ENCODE results near the gene PLG. TPM values are rescaled to one million over a fixed set of nuclear protein-coding genes. Genes with fewer than 3 reads are reported as not detected.
"Not testable (repeated sequence)": the region's sequence is repeated elsewhere in the genome, so short reads cannot be mapped to it uniquely, and the experiment has no call there.

PLG gene
- total RNA-seq, 8 experiments from 2014 or later, result 0.37 to 5.9 (median 2.4) TPM; not detected in 1

GRCh38 chr6:160685101-160685761 is 16.8 kb upstream of the PLG start:
- H3K4me3 ChIP-seq; H3K4me1 ChIP-seq (replicated peaks in 1 of 2); ATAC-seq (replicated peaks in 6 of 8); in situ Hi-C loops (cut with MboI; ENCODE audit: low pct_unique_long_range_greater_than_20kb in 2 of 9, low sequenced_read_pairs in 9 of 9, unreplicated experiment in 9 of 9): not testable (repeated sequence)
- peak overlapping the region in 1 of 2 donors; percentile 1 for H3K27ac ChIP-seq
- 67 to 100% (median 88%) methylated on average over 1 to 8 of the region's 32 CpGs; no CpG with 5 or more reads in 5 of the 10 experiments for WGBS, 10 experiments

GRCh38 chr6:160685762-160686450 is 16.1 kb upstream of the PLG start:
- peak in 2 of 8 experiments; percentile 26 to 29 for ATAC-seq (replicated peaks in 6 of 8)
- Histone ChIP-seq H3K4me3 (no peak overlapping the region), H3K4me1 (replicated peaks in 1 of 2) (no peaks in the 10 kb centered on the region), H3K27ac (no peak overlapping the region)
- 14 to 100% (median 91%) methylated on average over 1 to 5 of the region's 5 CpGs; no CpG with 5 or more reads in 1 of the 10 experiments for WGBS, 10 experiments
- in situ Hi-C loops (cut with MboI; ENCODE audit: low pct_unique_long_range_greater_than_20kb in 2 of 9, low sequenced_read_pairs in 9 of 9, unreplicated experiment in 9 of 9), result no loop called here

GRCh38 chr6:160690458-160690857 is 11.6 kb upstream of the PLG start:
- no peak for ATAC-seq (replicated peaks in 6 of 8)
- 0 to 96% (median 80%) methylated on average over 1 to 7 of the region's 9 CpGs; no CpG with 5 or more reads in 5 of the 10 experiments for WGBS, 10 experiments
- H3K4me1 ChIP-seq (replicated peaks in 1 of 2), result no peaks in the 10 kb centered on the region
- in situ Hi-C loops (cut with MboI; ENCODE audit: low pct_unique_long_range_greater_than_20kb in 2 of 9, low sequenced_read_pairs in 9 of 9, unreplicated experiment in 9 of 9), result no loop called here
- H3K27ac ChIP-seq, result no peak overlapping the region
- H3K4me3 ChIP-seq, result no peak overlapping the region

- in situ Hi-C loops (cut with MboI; ENCODE audit: low pct_unique_long_range_greater_than_20kb in 2 of 9, low sequenced_read_pairs in 9 of 9, unreplicated experiment in 9 of 9), result no loop called here
- H3K4me3 ChIP-seq, result no peak overlapping the region
- 50 to 100% (median 89%) methylated on average over 1 to 5 of the region's 5 CpGs; no CpG with 5 or more reads in 1 of the 10 experiments for WGBS, 10 experiments
- no peak for ATAC-seq (replicated peaks in 6 of 8)
- no peak overlapping the region for H3K27ac ChIP-seq
- no peaks in the 10 kb centered on the region for H3K4me1 ChIP-seq (replicated peaks in 1 of 2)
Measured at GRCh38 chr6:160691617-160692016, 10.4 kb upstream of the PLG start.

GRCh38 chr6:160692369-160692959 is 9.6 kb upstream of the PLG start:
- in situ Hi-C loops (cut with MboI; ENCODE audit: low pct_unique_long_range_greater_than_20kb in 2 of 9, low sequenced_read_pairs in 9 of 9, unreplicated experiment in 9 of 9), result no loop called here
- H3K27ac ChIP-seq, result no peak overlapping the region
- H3K4me1 ChIP-seq (replicated peaks in 1 of 2), result no peaks in the 10 kb centered on the region
- H3K4me3 ChIP-seq, result no peak overlapping the region
- ATAC-seq (replicated peaks in 6 of 8), result peak in 3 of 8 experiments; percentile 23 to 50 (median 30)
- WGBS, 10 experiments, result 67 to 100% (median 89%) methylated on average over 1 to 3 of the region's 5 CpGs; no CpG with 5 or more reads in 2 of the 10 experiments

GRCh38 chr6:160695025-160695424 is 7.0 kb upstream of the PLG start:
- H3K4me3 ChIP-seq; H3K4me1 ChIP-seq (replicated peaks in 1 of 2); H3K27ac ChIP-seq; in situ Hi-C loops (cut with MboI; ENCODE audit: low pct_unique_long_range_greater_than_20kb in 2 of 9, low sequenced_read_pairs in 9 of 9, unreplicated experiment in 9 of 9): not testable (repeated sequence)
- ATAC-seq (replicated peaks in 6 of 8), result peak in 2 of 8 experiments; percentile 63 to 65

GRCh38 chr6:160695622-160696021 is 6.4 kb upstream of the PLG start:
- H3K4me3 ChIP-seq; ATAC-seq (replicated peaks in 6 of 8); H3K4me1 ChIP-seq (replicated peaks in 1 of 2); H3K27ac ChIP-seq; in situ Hi-C loops (cut with MboI; ENCODE audit: low pct_unique_long_range_greater_than_20kb in 2 of 9, low sequenced_read_pairs in 9 of 9, unreplicated experiment in 9 of 9): not testable (repeated sequence)
- 33 to 100% (median 63%) methylated on average over 1 of the region's 2 CpGs; no CpG with 5 or more reads in 7 of the 10 experiments for WGBS, 10 experiments

GRCh38 chr6:160696884-160697283 is 5.2 kb upstream of the PLG start:
- WGBS, 10 experiments, result 20 to 100% (median 84%) methylated on average over 1 to 3 of the region's 3 CpGs
- H3K27ac ChIP-seq; H3K4me1 ChIP-seq (replicated peaks in 1 of 2); H3K4me3 ChIP-seq; in situ Hi-C loops (cut with MboI; ENCODE audit: low pct_unique_long_range_greater_than_20kb in 2 of 9, low sequenced_read_pairs in 9 of 9, unreplicated experiment in 9 of 9): not testable (repeated sequence)
- ATAC-seq (replicated peaks in 6 of 8), result peak in 1 of 8 experiments; percentile 34

- Histone ChIP-seq H3K4me1 (replicated peaks in 1 of 2) (peaks cover 0 to 3% of the 10 kb centered on the region in 2 donors), H3K4me3 (no peak overlapping the region), H3K27ac (no peak overlapping the region)
- no peak for ATAC-seq (replicated peaks in 6 of 8)
- in situ Hi-C loops (cut with MboI; ENCODE audit: low pct_unique_long_range_greater_than_20kb in 2 of 9, low sequenced_read_pairs in 9 of 9, unreplicated experiment in 9 of 9), result no loop called here
- 0 to 100% (median 74%) methylated on average over 1 to 6 of the region's 6 CpGs for WGBS, 10 experiments
Measured at GRCh38 chr6:160697826-160698225, 4.2 kb upstream of the PLG start.

GRCh38 chr6:160704688-160705087 is 2.6 kb downstream of the PLG start:
- H3K27ac ChIP-seq; H3K4me1 ChIP-seq (replicated peaks in 1 of 2); H3K4me3 ChIP-seq; in situ Hi-C loops (cut with MboI; ENCODE audit: low pct_unique_long_range_greater_than_20kb in 2 of 9, low sequenced_read_pairs in 9 of 9, unreplicated experiment in 9 of 9): not testable (repeated sequence)
- ATAC-seq (replicated peaks in 6 of 8), result peak in 3 of 8 experiments; percentile 23 to 72 (median 68)
- whole genome bisulfite sequencing, 10 experiments, result 48 to 100% (median 83%) methylated on average over 1 to 4 of the region's 7 CpGs; no CpG with 5 or more reads in 3 of the 10 experiments

GRCh38 chr6:160708993-160709392 is 6.9 kb downstream of the PLG start:
- in situ Hi-C loops (cut with MboI; ENCODE audit: low pct_unique_long_range_greater_than_20kb in 2 of 9, low sequenced_read_pairs in 9 of 9, unreplicated experiment in 9 of 9); H3K27ac ChIP-seq; H3K4me1 ChIP-seq (replicated peaks in 1 of 2); ATAC-seq (replicated peaks in 6 of 8); H3K4me3 ChIP-seq: not testable (repeated sequence)

GRCh38 chr6:160714731-160715316 is 12.8 kb downstream of the PLG start:
- H3K27ac ChIP-seq, result no peak overlapping the region
- in situ Hi-C loops (cut with MboI; ENCODE audit: low pct_unique_long_range_greater_than_20kb in 2 of 9, low sequenced_read_pairs in 9 of 9, unreplicated experiment in 9 of 9), result no loop called here
- ATAC-seq (replicated peaks in 6 of 8), result peak in 3 of 8 experiments; percentile 61 to 64 (median 62)
- 0 to 100% (median 84%) methylated on average over 2 to 5 of the region's 5 CpGs for WGBS, 10 experiments
- no peaks in the 10 kb centered on the region for H3K4me1 ChIP-seq (replicated peaks in 1 of 2)
- no peak overlapping the region for H3K4me3 ChIP-seq

GRCh38 chr6:160730911-160731310 is 28.9 kb downstream of the PLG start:
- 20 to 100% (median 53%) methylated on average over 1 to 5 of the region's 6 CpGs; no CpG with 5 or more reads in 3 of the 10 experiments for WGBS, 10 experiments
- ATAC-seq (replicated peaks in 6 of 8), result peak in 1 of 8 experiments; percentile 42
- H3K4me3 ChIP-seq, result no peak overlapping the region
- in situ Hi-C loops (cut with MboI; ENCODE audit: low pct_unique_long_range_greater_than_20kb in 2 of 9, low sequenced_read_pairs in 9 of 9, unreplicated experiment in 9 of 9), result loop anchor here in 6 of 9 experiments (10.0 to 25.0 kb wide), 3 partner anchors 631 to 656 kb away; no protein-coding TSS in a partner anchor
- H3K4me1 ChIP-seq (replicated peaks in 1 of 2), result no peaks in the 10 kb centered on the region
- H3K27ac ChIP-seq, result no peak overlapping the region

Data from motor neuron (in vitro differentiated cells).